GM12873 (cell line): ENCODE measurements around the gene LIMCH1.

ENCODE experiments used
- TF ChIP-seq, protein P1 (sequence below): IDR thresholded peaks from 2 replicates; pipeline ENCODE4 v1.5.1; 2012; ENCODE audit warnings: low read depth, mild to moderate bottlenecking, moderate library complexity, low read length, control low read depth; ENCODE audit not compliant: insufficient read depth; ENCODE audit errors: missing control alignments

Gene LIMCH1

DNA sequence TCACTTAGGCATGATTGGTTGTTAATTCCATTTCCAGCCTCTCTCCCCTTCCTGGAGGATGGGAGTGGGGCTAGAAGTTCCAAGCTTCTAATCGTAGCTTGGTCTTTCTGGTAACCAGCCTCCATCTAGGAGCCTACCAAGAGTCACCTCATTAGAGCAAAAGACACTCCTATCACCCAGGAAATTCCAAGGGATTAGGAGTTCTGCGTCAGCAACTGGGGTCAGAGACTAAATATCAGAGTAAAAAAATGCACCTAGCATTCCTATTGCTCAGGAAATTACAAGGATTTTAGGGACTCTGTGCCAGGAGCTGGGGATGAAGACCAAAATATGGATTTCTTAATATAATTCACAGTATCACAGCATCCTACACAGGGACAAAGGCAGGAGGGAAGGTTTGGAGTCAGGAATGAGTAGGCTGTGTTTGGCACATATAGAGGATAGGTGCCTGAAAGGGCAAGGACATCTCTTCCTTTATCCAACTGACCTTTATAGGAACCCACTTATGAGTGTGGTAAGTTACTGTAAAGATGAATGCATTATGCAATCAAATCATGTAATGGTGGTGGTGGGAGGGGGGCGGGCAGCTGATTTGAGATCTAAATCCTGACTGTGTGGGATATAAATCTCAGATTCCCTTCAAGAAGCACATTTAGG, 30.5 kb upstream of the LIMCH1 start:
- TF ChIP-seq, protein P1, sequence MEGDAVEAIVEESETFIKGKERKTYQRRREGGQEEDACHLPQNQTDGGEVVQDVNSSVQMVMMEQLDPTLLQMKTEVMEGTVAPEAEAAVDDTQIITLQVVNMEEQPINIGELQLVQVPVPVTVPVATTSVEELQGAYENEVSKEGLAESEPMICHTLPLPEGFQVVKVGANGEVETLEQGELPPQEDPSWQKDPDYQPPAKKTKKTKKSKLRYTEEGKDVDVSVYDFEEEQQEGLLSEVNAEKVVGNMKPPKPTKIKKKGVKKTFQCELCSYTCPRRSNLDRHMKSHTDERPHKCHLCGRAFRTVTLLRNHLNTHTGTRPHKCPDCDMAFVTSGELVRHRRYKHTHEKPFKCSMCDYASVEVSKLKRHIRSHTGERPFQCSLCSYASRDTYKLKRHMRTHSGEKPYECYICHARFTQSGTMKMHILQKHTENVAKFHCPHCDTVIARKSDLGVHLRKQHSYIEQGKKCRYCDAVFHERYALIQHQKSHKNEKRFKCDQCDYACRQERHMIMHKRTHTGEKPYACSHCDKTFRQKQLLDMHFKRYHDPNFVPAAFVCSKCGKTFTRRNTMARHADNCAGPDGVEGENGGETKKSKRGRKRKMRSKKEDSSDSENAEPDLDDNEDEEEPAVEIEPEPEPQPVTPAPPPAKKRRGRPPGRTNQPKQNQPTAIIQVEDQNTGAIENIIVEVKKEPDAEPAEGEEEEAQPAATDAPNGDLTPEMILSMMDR: no peak

DNA sequence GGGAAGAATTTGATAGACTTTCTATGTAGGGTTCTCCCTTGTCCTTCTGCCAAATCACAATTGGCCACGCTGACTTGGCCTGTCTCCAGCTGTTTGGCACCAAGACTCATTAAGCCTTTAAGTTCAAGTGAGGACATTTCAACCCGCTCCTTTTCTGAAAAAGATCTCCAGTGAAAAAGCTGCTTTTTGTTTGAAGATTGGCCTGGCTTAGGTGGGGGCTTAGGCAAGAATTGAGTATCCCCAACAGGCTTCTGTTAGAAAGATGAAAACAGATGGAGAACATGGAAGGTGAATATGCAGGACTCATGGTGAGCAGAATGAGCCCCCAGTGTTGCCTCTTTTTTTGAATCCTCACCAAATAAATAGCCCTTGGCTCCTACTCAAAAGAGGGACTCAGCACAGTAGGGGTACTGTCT, 28.5 kb upstream of the LIMCH1 start:
- TF ChIP-seq, protein P1: no peak

DNA sequence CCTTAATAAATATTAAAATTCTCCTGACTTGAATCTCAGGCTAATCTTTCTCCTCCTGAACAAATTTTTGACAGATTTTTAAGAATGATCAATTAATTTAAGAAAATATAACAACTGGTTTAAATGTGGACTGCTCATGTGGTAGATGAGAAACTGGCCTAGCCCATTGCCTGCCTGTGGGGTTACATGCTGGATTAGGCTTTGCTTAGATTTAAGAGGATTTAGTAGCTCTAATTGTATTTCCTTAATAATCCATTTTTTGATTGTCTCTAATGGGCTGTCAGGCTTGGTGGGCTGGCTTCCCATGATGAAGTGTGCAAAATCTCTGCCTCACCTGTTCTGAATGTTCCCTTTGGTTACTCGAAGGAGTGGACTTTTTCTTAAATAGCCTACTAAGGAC, 27.8 kb upstream of the LIMCH1 start:
- TF ChIP-seq, protein P1: no peak

DNA sequence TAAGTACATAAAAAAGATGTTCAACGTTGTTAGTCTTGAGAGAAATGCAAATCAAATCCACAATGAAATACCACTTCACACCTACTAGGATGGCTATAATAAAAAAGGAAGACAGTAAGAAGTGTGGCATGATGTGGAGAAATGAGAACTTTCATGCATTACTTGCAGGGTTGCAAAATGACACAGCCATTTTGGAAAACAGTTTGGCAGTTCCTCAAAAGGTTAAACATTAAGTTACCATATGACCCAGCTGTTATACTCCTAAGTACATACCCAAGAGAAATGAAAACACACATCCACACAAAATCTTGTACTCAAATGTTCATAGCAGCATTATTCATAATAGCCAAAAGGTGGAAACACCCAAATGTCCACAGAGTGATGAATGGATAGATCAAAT, 25.8 kb upstream of the LIMCH1 start:
- TF ChIP-seq, protein P1: no peak

DNA sequence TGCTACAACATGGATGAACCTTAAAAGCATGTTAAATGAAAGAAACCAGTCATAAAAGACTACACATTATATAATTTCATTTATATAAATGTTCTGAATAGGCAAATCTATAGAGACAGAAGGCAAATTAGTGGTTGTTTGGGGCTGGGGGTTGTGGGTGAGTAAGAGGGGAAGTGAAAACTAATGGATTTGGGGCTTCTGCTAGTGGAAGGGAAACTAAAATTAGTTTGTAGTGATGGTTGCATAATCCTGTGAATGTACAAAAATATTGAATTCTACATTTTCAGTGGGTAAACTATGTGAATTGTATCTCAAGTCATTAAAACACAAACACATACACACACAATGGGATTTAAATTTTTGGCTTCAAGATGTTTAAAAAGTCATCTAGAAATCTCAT, 25.4 kb upstream of the LIMCH1 start:
- TF ChIP-seq, protein P1: no peak

DNA sequence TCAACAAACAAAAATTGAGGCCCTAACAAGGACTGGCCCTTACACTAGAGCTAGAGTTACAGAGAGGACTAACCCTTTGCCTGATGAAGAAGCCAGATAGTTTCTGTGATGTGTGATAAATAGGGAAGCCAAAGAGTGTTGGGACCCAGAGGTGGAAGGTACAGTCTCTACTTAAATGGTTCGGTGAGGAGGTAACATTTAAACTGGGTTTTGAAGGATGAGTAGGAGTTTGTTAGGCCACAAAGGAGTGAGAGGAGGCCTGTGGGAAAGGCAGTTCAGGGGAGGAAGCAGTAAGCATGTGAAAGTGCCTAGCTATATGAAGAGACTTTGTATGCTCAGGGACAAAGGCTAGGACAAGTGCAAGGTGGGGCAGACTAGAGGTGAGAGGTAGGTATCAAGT, 23.8 kb upstream of the LIMCH1 start:
- TF ChIP-seq, protein P1: no peak

DNA sequence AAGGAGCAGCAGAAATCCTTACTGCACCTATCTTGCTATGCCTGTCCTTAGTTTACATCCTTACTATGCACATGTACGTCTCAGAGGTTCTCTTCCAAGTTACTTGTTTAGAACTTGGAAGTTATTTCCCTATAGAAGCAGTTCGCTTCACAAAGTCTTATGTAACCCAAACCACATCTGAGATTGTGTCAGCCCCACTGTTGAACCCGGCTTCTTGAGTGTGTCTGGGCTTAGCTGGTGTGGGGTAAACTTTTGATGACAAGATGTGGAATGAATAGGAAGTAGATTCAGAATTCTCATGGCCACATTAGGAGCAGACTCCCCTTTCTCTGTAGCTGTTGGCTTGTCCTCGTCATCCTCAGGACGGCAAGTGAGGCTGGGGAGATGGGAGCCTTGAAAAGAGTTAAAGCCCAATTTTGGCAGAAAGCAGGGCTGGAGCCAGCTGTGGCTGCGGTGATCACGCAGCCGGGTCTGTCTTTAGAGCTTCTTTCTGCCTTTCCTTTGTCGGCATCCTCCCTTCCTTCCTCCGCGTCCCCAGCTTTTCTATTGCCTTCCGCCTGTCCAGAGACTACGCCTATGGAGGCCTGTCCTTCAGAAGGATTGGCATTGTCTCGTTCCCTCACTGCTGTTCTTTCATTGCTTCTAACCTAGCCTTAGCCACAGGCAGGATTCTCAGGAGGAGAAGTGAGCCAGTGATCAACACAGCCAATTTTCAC, 23.0 kb upstream of the LIMCH1 start:
- TF ChIP-seq, protein P1: no peak
